Activated CD4-positive, alpha-beta memory T cell treated with anti-CD3 and anti-CD28 coated beads, Interleukin-2, amount 10 ng/mL, durations not matched to agents 7 days and 5 days (primary cell): ENCODE measurements around the gene PAPOLB. TPM values are rescaled to one million over a fixed set of nuclear protein-coding genes. Genes with fewer than 3 reads are reported as not detected.
A peak's percentile ranks its signal among the peaks of the same experiment; 100 is the strongest.

ENCODE experiments used
- CTCF ChIA-PET: fragments of 350-600 bp; sonication (Branson Sonifier 250); formaldehyde crosslinking; loops from one replicate; lab custom pipeline; 2021; ENCODE audit warnings: antibody characterized with exemption, inconsistent platforms; lab: Charles Lee
- POLR2A ChIA-PET: fragments of 350-600 bp; sonication (Branson Sonifier 250); formaldehyde crosslinking; loops from one replicate; lab custom pipeline; 2021; ENCODE audit warnings: antibody characterized with exemption; lab: Charles Lee
- DNase-seq: peaks from one replicate; pipeline ENCODE4 v3.0.0-alpha.2; 2020
- H3K27ac Mint-ChIP-seq: one replicate; pipeline ENCODE4 v1.8.0; 2021; ENCODE audit warnings: mild to moderate bottlenecking, mixed read lengths
- H3K27me3 Mint-ChIP-seq: one replicate; pipeline ENCODE4 v1.8.0; 2021; ENCODE audit warnings: mixed read lengths
- H3K36me3 Mint-ChIP-seq: one replicate; pipeline ENCODE4 v1.8.0; 2021; ENCODE audit warnings: low read depth, mixed read lengths
- H3K4me1 Mint-ChIP-seq: one replicate; pipeline ENCODE4 v1.8.0; 2021; ENCODE audit warnings: mixed read lengths
- H3K4me3 Mint-ChIP-seq: one replicate; pipeline ENCODE4 v1.8.0; 2021; ENCODE audit warnings: mild to moderate bottlenecking, mixed read lengths
- H3K9me3 Mint-ChIP-seq: one replicate; pipeline ENCODE4 v1.8.0; 2021; ENCODE audit warnings: mixed read lengths
- total RNA-seq, 2 experiments: library from RNA; stranded (reverse); gene quantifications; one replicate each; pipeline ENCODE4 v1.2.3, GENCODE V29; 2021

The PAPOLB gene
- total RNA-seq, 2 experiments from 2014 or later = not detected

GRCh38 chr7:4885317-4885807 lies 23.5 kb upstream of the PAPOLB start:
- Mint-ChIP-seq H3K9me3 (peaks cover 2% of the 10 kb centered on the region), H3K4me1 (peaks cover 8% of the 10 kb centered on the region), H3K36me3 (no peaks in the 10 kb centered on the region), H3K27ac (no peak overlapping the region), H3K4me3 (no peak overlapping the region), H3K27me3 (peaks cover 24% of the 10 kb centered on the region)
- ChIA-PET POLR2A (no interaction called here), CTCF (interaction anchor here (1.0 kb wide), 1 partner anchor 274 kb away, joined by 3 read pairs; no protein-coding TSS in a partner anchor)
- no peak for DNase-seq

GRCh38 chr7:4884164-4884563 lies 22.3 kb upstream of the PAPOLB start:
- ChIA-PET POLR2A (no interaction called here), CTCF (interaction anchor here (0.6 to 2.8 kb wide), 7 partner anchors 21 to 92 kb away, joined by 3 to 12 read pairs (median 5); no protein-coding TSS in a partner anchor)

GRCh38 chr7:4883372-4884144 lies 21.7 kb upstream of the PAPOLB start, which contains the start of gene RADIL:
Gene RADIL, minus strand, starts transcription at chr7:4883716. Its CDS starts 5,577 bp downstream, at chr7:4878139.
- Mint-ChIP-seq H3K27me3 (peaks cover 23% of the 10 kb centered on the region), H3K9me3 (peaks cover 2% of the 10 kb centered on the region), H3K4me3 (peak within 1 kb of the TSS; percentile 24), H3K27ac (no peak within 1 kb of the TSS), H3K36me3 (no peaks in the 10 kb centered on the region), H3K4me1 (peaks cover 8% of the 10 kb centered on the region)
- peak; percentile 87 for DNase-seq
- POLR2A ChIA-PET = interaction anchor here (1.8 kb wide), 1 partner anchor 108 kb away, joined by 8 read pairs; the partner anchor contains the start of gene AP5Z1
- CTCF ChIA-PET = interaction anchor here (0.6 to 2.8 kb wide), 13 partner anchors 9 to 273 kb away, joined by 3 to 12 read pairs (median 4); partner anchors contain the start of gene AP5Z1

More at GRCh38 chr7:4884164-4884563, 22.3 kb upstream of the PAPOLB start:
- H3K27ac Mint-ChIP-seq = no peak overlapping the region
- peaks cover 8% of the 10 kb centered on the region for H3K4me1 Mint-ChIP-seq
- DNase-seq = no peak
- no peak overlapping the region for H3K4me3 Mint-ChIP-seq
- no peaks in the 10 kb centered on the region for H3K36me3 Mint-ChIP-seq
- peaks cover 2% of the 10 kb centered on the region for H3K9me3 Mint-ChIP-seq
- H3K27me3 Mint-ChIP-seq = peaks cover 23% of the 10 kb centered on the region

GRCh38 chr7:4883033-4883371 lies 21.2 kb upstream of the PAPOLB start:
- POLR2A ChIA-PET = interaction anchor here (1.8 kb wide), 1 partner anchor 107 kb away, joined by 8 read pairs; the partner anchor contains the start of gene AP5Z1
- DNase-seq = no peak
- H3K4me1 Mint-ChIP-seq = peaks cover 8% of the 10 kb centered on the region
- peaks cover 2% of the 10 kb centered on the region for H3K9me3 Mint-ChIP-seq
- no peaks in the 10 kb centered on the region for H3K36me3 Mint-ChIP-seq
- H3K4me3 Mint-ChIP-seq = peak overlapping the region; percentile 24
- no peak overlapping the region for H3K27ac Mint-ChIP-seq
- CTCF ChIA-PET = interaction anchor here (0.7 to 2.8 kb wide), 11 partner anchors 8 to 272 kb away, joined by 3 to 12 read pairs (median 3); partner anchors contain the start of gene AP5Z1
- H3K27me3 Mint-ChIP-seq = peaks cover 23% of the 10 kb centered on the region

- H3K27me3 Mint-ChIP-seq = peaks cover 23% of the 10 kb centered on the region
- no peak overlapping the region for H3K27ac Mint-ChIP-seq
- peak overlapping the region; percentile 24 for H3K4me3 Mint-ChIP-seq
- H3K4me1 Mint-ChIP-seq = peaks cover 8% of the 10 kb centered on the region
- H3K9me3 Mint-ChIP-seq = peaks cover 2% of the 10 kb centered on the region
- no peak for DNase-seq
- no peaks in the 10 kb centered on the region for H3K36me3 Mint-ChIP-seq
- ChIA-PET CTCF (interaction anchor here (0.6 to 2.8 kb wide), 6 partner anchors 8 to 824 kb away, joined by 3 to 12 read pairs (median 4); no protein-coding TSS in a partner anchor), POLR2A (interaction anchor here (1.8 kb wide), 1 partner anchor 107 kb away, joined by 8 read pairs; the partner anchor contains the start of gene AP5Z1)
Observed at GRCh38 chr7:4882169-4883032, 20.6 kb upstream of the PAPOLB start.

- H3K9me3 Mint-ChIP-seq = peaks cover 2% of the 10 kb centered on the region
- DNase-seq = no peak
- CTCF ChIA-PET = no interaction called here
- peaks cover 8% of the 10 kb centered on the region for H3K4me1 Mint-ChIP-seq
- no peaks in the 10 kb centered on the region for H3K36me3 Mint-ChIP-seq
- no peak overlapping the region for H3K4me3 Mint-ChIP-seq
- peaks cover 23% of the 10 kb centered on the region for H3K27me3 Mint-ChIP-seq
- H3K27ac Mint-ChIP-seq = no peak overlapping the region
- POLR2A ChIA-PET = no interaction called here
Observed at GRCh38 chr7:4880218-4880617, 18.4 kb upstream of the PAPOLB start.

GRCh38 chr7:4879396-4880081 lies 17.7 kb upstream of the PAPOLB start:
- no peak overlapping the region for H3K27ac Mint-ChIP-seq
- peaks cover 22% of the 10 kb centered on the region for H3K27me3 Mint-ChIP-seq
- DNase-seq = no peak
- no peaks in the 10 kb centered on the region for H3K36me3 Mint-ChIP-seq
- no peak overlapping the region for H3K4me3 Mint-ChIP-seq
- ChIA-PET CTCF (no interaction called here), POLR2A (no interaction called here)
- H3K4me1 Mint-ChIP-seq = peaks cover 8% of the 10 kb centered on the region
- H3K9me3 Mint-ChIP-seq = peaks cover 2% of the 10 kb centered on the region

GRCh38 chr7:4878336-4879335 lies 16.8 kb upstream of the PAPOLB start:
- CTCF ChIA-PET = no interaction called here
- POLR2A ChIA-PET = no interaction called here
- peaks cover 15% of the 10 kb centered on the region for H3K27me3 Mint-ChIP-seq
- H3K4me1 Mint-ChIP-seq = peaks cover 8% of the 10 kb centered on the region
- no peaks in the 10 kb centered on the region for H3K36me3 Mint-ChIP-seq
- no peak overlapping the region for H3K27ac Mint-ChIP-seq
- H3K9me3 Mint-ChIP-seq = no peaks in the 10 kb centered on the region
- no peak overlapping the region for H3K4me3 Mint-ChIP-seq
- DNase-seq = no peak

GRCh38 chr7:4876586-4876985 lies 14.8 kb upstream of the PAPOLB start:
- Mint-ChIP-seq H3K27me3 (peaks cover 5% of the 10 kb centered on the region), H3K27ac (no peak overlapping the region), H3K4me1 (no peaks in the 10 kb centered on the region), H3K4me3 (no peak overlapping the region), H3K9me3 (no peaks in the 10 kb centered on the region), H3K36me3 (no peaks in the 10 kb centered on the region)
- CTCF ChIA-PET = no interaction called here
- POLR2A ChIA-PET = no interaction called here
- DNase-seq = no peak

- no peak overlapping the region for H3K27ac Mint-ChIP-seq
- no peaks in the 10 kb centered on the region for H3K9me3 Mint-ChIP-seq
- H3K36me3 Mint-ChIP-seq = no peaks in the 10 kb centered on the region
- no peak for DNase-seq
- ChIA-PET POLR2A (no interaction called here), CTCF (interaction anchor here (1.2 kb wide), 1 partner anchor 8 kb away, joined by 3 read pairs; the partner anchor contains the start of gene RADIL)
- peaks cover 4% of the 10 kb centered on the region for H3K4me1 Mint-ChIP-seq
- peaks cover 6% of the 10 kb centered on the region for H3K27me3 Mint-ChIP-seq
- H3K4me3 Mint-ChIP-seq = no peak overlapping the region
Observed at GRCh38 chr7:4875391-4875790, 13.6 kb upstream of the PAPOLB start.
